Activated naive CD4-positive, alpha-beta T cell treated with anti-CD3 and anti-CD28 coated beads, Interleukin-2, amount 50 U/mL, for 72 hours (primary cell): ENCODE data around the gene CCL22. TPM values are rescaled to one million over a fixed set of nuclear protein-coding genes. Genes with fewer than 3 reads are reported as not detected.
"Not testable (repeated sequence)": the region's sequence is repeated elsewhere in the genome, so short reads cannot be mapped to it uniquely, and the experiment has no call there.

Source experiments
- ATAC-seq, 2 donors: fragments of 150-1000 bp; cut with Tn5 transposase; 2 replicates each; pipeline ENCODE4 v1.10.0; 2021; ENCODE audit warnings: mild to moderate bottlenecking in 2 of 2, moderate library complexity in 2 of 2
- DNase-seq, 2 donors: peaks; one replicate each; pipeline ENCODE4 v3.0.0; 2021 to 2022; ENCODE audit warnings: low spot score in 2 of 2
- H3K27ac Mint-ChIP-seq, 2 donors: one replicate each; pipeline ENCODE4 v1.8.0; 2022; ENCODE audit warnings: mild to moderate bottlenecking in 2 of 2, mixed read lengths in 2 of 2
- H3K36me3 Mint-ChIP-seq, 2 donors: one replicate each; pipeline ENCODE4 v1.8.0; 2022; ENCODE audit warnings: mixed read lengths in 2 of 2
- H3K9me3 Mint-ChIP-seq, 2 donors: one replicate each; pipeline ENCODE4 v1.8.0; 2022; ENCODE audit warnings: mixed read lengths in 2 of 2
- total RNA-seq, 2 donors: library from RNA; stranded (reverse); gene quantifications; one replicate each; pipeline ENCODE4 v1.2.3, GENCODE V29; 2022

The CCL22 gene
- total RNA-seq, 2 donors from 2014 or later = 2.3 to 2.6 TPM

- DNase-seq = no peak
- Mint-ChIP-seq H3K36me3 (no peaks in the 10 kb centered on the region), H3K27ac (no peak overlapping the region), H3K9me3 (no peaks in the 10 kb centered on the region)
- ATAC-seq = no peak
Observed at GRCh38 chr16:57366544-57367040, 8.0 kb downstream of the CCL22 start.

- H3K36me3 Mint-ChIP-seq = no peaks in the 10 kb centered on the region
- DNase-seq (no peak), ATAC-seq (no peak)
- no peaks in the 10 kb centered on the region for H3K9me3 Mint-ChIP-seq
- H3K27ac Mint-ChIP-seq = no peak overlapping the region
Observed at GRCh38 chr16:57367116-57367752, 8.7 kb downstream of the CCL22 start.

GRCh38 chr16:57371494-57372371 is 13.2 kb downstream of the CCL22 start:
- H3K9me3 Mint-ChIP-seq = no peaks in the 10 kb centered on the region
- ATAC-seq = no peak
- no peak for DNase-seq
- H3K27ac Mint-ChIP-seq = no peak overlapping the region
- H3K36me3 Mint-ChIP-seq = no peaks in the 10 kb centered on the region

- no peaks in the 10 kb centered on the region for H3K9me3 Mint-ChIP-seq
- ATAC-seq (no peak), DNase-seq (no peak)
- H3K27ac Mint-ChIP-seq = no peak within 1 kb of the TSS
- no peaks in the 10 kb centered on the region for H3K36me3 Mint-ChIP-seq
Observed at GRCh38 chr16:57372372-57373116, 14.0 kb downstream of the CCL22 start, which contains the start of gene CX3CL1. Gene CX3CL1, plus strand, starts transcription at chr16:57372490. Its CDS starts 79 bp downstream, at chr16:57372569.

- no peak for DNase-seq
- Mint-ChIP-seq H3K36me3 (no peaks in the 10 kb centered on the region), H3K9me3 (no peaks in the 10 kb centered on the region), H3K27ac (no peak overlapping the region)
- no peak for ATAC-seq
Observed at GRCh38 chr16:57373117-57373947, 14.7 kb downstream of the CCL22 start.

GRCh38 chr16:57374067-57374534 is 15.5 kb downstream of the CCL22 start:
- H3K36me3 Mint-ChIP-seq = no peaks in the 10 kb centered on the region

GRCh38 chr16:57374925-57375465 is 16.4 kb downstream of the CCL22 start:
- H3K9me3 Mint-ChIP-seq, H3K36me3 Mint-ChIP-seq, ATAC-seq, DNase-seq: not testable (repeated sequence)
- peak overlapping the region in 1 of 2 donors; percentile 19 for H3K27ac Mint-ChIP-seq

More at GRCh38 chr16:57374067-57374534, 15.5 kb downstream of the CCL22 start:
- no peak for ATAC-seq
- Mint-ChIP-seq H3K9me3 (no peaks in the 10 kb centered on the region), H3K27ac (no peak overlapping the region)
- DNase-seq = no peak

- DNase-seq (no peak), ATAC-seq (no peak)
- Mint-ChIP-seq H3K36me3 (no peaks in the 10 kb centered on the region), H3K27ac (peak overlapping the region in 1 of 2 donors; percentile 31), H3K9me3 (no peaks in the 10 kb centered on the region)
Observed at GRCh38 chr16:57376313-57376818, 17.8 kb downstream of the CCL22 start.

GRCh38 chr16:57377080-57377841 is 18.7 kb downstream of the CCL22 start:
- no peaks in the 10 kb centered on the region for H3K36me3 Mint-ChIP-seq
- H3K27ac Mint-ChIP-seq = peak overlapping the region in 1 of 2 donors; percentile 31
- no peaks in the 10 kb centered on the region for H3K9me3 Mint-ChIP-seq
- DNase-seq (peak; percentile 23 to 78), ATAC-seq (peak; percentile 92 to 93)

GRCh38 chr16:57379579-57379978 is 21.0 kb downstream of the CCL22 start:
- no peaks in the 10 kb centered on the region for H3K9me3 Mint-ChIP-seq
- ATAC-seq = no peak
- no peak overlapping the region for H3K27ac Mint-ChIP-seq
- DNase-seq = no peak
- no peaks in the 10 kb centered on the region for H3K36me3 Mint-ChIP-seq

- Mint-ChIP-seq H3K27ac (peak overlapping the region in 1 of 2 donors; percentile 37), H3K36me3 (no peaks in the 10 kb centered on the region), H3K9me3 (no peaks in the 10 kb centered on the region)
- ATAC-seq (no peak), DNase-seq (no peak)
Observed at GRCh38 chr16:57380671-57381462, 22.3 kb downstream of the CCL22 start.

GRCh38 chr16:57381791-57382534 is 23.4 kb downstream of the CCL22 start:
- ATAC-seq = no peak
- H3K36me3 Mint-ChIP-seq = no peaks in the 10 kb centered on the region
- no peaks in the 10 kb centered on the region for H3K9me3 Mint-ChIP-seq
- H3K27ac Mint-ChIP-seq = peak overlapping the region in 1 of 2 donors; percentile 14
- DNase-seq = no peak

GRCh38 chr16:57382535-57383275 is 24.1 kb downstream of the CCL22 start:
- Mint-ChIP-seq H3K27ac (peak overlapping the region; percentile 43 to 55), H3K36me3 (no peaks in the 10 kb centered on the region), H3K9me3 (no peaks in the 10 kb centered on the region)
- DNase-seq = no peak
- no peak for ATAC-seq
